ENCODE results near the gene FKRP. TPM values are rescaled to one million over a fixed set of nuclear protein-coding genes. Genes with fewer than 3 reads are reported as not detected.

Gene FKRP
- total and polyA plus RNA-seq, 2 of the 13 experiments (the other 11 are each of a cell fraction or from before 2014, with no cell fraction given) = 7.3 to 9.8 TPM

DNA sequence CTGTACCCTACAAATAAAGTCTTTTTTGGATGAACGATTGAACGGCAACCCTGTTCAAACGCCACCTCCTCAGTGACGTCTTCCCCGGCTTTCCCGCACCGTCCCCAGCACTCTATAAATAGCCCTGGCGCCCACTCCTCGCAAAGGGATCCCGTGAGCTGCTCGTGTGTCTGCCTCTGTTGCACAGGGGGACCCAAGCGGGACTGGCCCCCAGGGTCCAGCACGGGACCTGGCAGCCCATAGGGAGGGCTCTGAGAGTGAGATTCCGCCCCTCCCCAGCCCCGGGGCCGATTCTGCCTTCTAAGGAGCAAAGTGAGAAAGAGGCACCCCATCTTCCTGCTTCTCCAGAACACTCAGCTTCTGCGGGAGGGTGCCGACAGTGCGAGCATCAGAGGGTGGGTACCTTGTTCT lies 8.1 kb upstream of the FKRP start:
- WGBS (ENCODE audit: low lambda C conversion rate) = 93% methylated on average over 19 of the region's 19 CpGs
- peaks cover 23% of the 10 kb centered on the region; the same call in 1 of the 2 replicates for H4K20me1 ChIP-seq (ENCODE audit: insufficient read depth, low read length)
- no peak for FAIRE-seq
- H3K36me3 ChIP-seq (replicated peaks in 1 of 2; ENCODE audit: control insufficient read depth in 1 of 2, insufficient read depth in 2 of 2, low read length in 2 of 2) = peaks cover 39 to 67% of the 10 kb centered on the region in 2 experiments
- no TSS peak for BruUV-seq (replicated peaks)
- POLR2A ChIA-PET = interaction anchor here (1.3 kb wide), 1 partner anchor 9 kb away, joined by 3 read pairs; no protein-coding TSS in a partner anchor
- CTCF ChIA-PET (ENCODE audit: low intra/inter-chr PET ratio, low total read pairs) = no interaction called here
- intact Hi-C loops (cut with micrococcal nuclease; ENCODE audit: unreplicated experiment) (no loop called here), in situ Hi-C loops (cut with HindIII; ENCODE audit: extremely low pct_ligation_motif_present, low pct_unique_long_range_greater_than_20kb) (no loop called here)
- H3K79me2 ChIP-seq (ENCODE audit: insufficient read depth, low read length) = peaks cover 46% of the 10 kb centered on the region
- no peaks in the 10 kb centered on the region for H3K9me3 ChIP-seq (ENCODE audit: low read length)
- no peak overlapping the region for H3K4me2 ChIP-seq (ENCODE audit: low read depth, low read length)
- H3K4me1 ChIP-seq (ENCODE audit: insufficient read depth, low read length) = no peaks in the 10 kb centered on the region
- no peaks in the 10 kb centered on the region for H3K27me3 ChIP-seq (ENCODE audit: control insufficient read depth in 1 of 2, insufficient read depth in 2 of 2, low read length in 2 of 2)
- no peak overlapping the region for H3K4me3 ChIP-seq (replicated peaks in 1 of 3; ENCODE audit: insufficient read depth in 1 of 3, low read depth in 2 of 3, low read length in 3 of 3)
- no peak overlapping the region for H3K27ac ChIP-seq (ENCODE audit: extremely low read length, insufficient read depth, low read length)
- no peak overlapping the region for H3K9ac ChIP-seq (ENCODE audit: insufficient read depth, low read depth, low read length)
- no peak for DNase-seq (ENCODE audit: low spot score)
- H2AFZ ChIP-seq (ENCODE audit: low read length) = no peak overlapping the region
- no peak for ATAC-seq
- TF ChIP-seq IRX3 (CRISPR knock-in tag; IDR thresholded peaks at IDR 0.05; ENCODE audit: borderline replicate concordance, low read depth) (no peak), NAIF1 (CRISPR knock-in tag; IDR thresholded peaks at IDR 0.05; ENCODE audit: borderline replicate concordance) (no peak), ZNF570 (CRISPR knock-in tag; IDR thresholded peaks at IDR 0.05; ENCODE audit: borderline replicate concordance) (no peak), ZKSCAN5 (CRISPR knock-in tag; IDR thresholded peaks at IDR 0.05) (no peak), GABPA (IDR thresholded peaks at IDR 0.05; ENCODE audit: low read depth, low read length) (no peak), GABPA (CRISPR knock-in tag; IDR thresholded peaks at IDR 0.05; ENCODE audit: low read depth) (no peak), ZBTB8A (CRISPR knock-in tag; IDR thresholded peaks at IDR 0.05; ENCODE audit: borderline replicate concordance, low read depth) (no peak), ZNF431 (CRISPR knock-in tag; IDR thresholded peaks at IDR 0.05; ENCODE audit: borderline replicate concordance, low read depth) (no peak), ZSCAN30 (CRISPR knock-in tag; IDR thresholded peaks at IDR 0.05) (no peak), MED1 (CRISPR knock-in tag; IDR thresholded peaks at IDR 0.05) (no peak), RBAK (CRISPR knock-in tag; IDR thresholded peaks at IDR 0.05) (no peak), ZNF253 (CRISPR knock-in tag; IDR thresholded peaks at IDR 0.05; ENCODE audit: borderline replicate concordance) (no peak), CCDC6 (CRISPR knock-in tag; IDR thresholded peaks at IDR 0.05) (no peak), NRL (CRISPR knock-in tag; IDR thresholded peaks at IDR 0.05; ENCODE audit: borderline replicate concordance) (no peak)
- TF ChIP-seq, protein P1, sequence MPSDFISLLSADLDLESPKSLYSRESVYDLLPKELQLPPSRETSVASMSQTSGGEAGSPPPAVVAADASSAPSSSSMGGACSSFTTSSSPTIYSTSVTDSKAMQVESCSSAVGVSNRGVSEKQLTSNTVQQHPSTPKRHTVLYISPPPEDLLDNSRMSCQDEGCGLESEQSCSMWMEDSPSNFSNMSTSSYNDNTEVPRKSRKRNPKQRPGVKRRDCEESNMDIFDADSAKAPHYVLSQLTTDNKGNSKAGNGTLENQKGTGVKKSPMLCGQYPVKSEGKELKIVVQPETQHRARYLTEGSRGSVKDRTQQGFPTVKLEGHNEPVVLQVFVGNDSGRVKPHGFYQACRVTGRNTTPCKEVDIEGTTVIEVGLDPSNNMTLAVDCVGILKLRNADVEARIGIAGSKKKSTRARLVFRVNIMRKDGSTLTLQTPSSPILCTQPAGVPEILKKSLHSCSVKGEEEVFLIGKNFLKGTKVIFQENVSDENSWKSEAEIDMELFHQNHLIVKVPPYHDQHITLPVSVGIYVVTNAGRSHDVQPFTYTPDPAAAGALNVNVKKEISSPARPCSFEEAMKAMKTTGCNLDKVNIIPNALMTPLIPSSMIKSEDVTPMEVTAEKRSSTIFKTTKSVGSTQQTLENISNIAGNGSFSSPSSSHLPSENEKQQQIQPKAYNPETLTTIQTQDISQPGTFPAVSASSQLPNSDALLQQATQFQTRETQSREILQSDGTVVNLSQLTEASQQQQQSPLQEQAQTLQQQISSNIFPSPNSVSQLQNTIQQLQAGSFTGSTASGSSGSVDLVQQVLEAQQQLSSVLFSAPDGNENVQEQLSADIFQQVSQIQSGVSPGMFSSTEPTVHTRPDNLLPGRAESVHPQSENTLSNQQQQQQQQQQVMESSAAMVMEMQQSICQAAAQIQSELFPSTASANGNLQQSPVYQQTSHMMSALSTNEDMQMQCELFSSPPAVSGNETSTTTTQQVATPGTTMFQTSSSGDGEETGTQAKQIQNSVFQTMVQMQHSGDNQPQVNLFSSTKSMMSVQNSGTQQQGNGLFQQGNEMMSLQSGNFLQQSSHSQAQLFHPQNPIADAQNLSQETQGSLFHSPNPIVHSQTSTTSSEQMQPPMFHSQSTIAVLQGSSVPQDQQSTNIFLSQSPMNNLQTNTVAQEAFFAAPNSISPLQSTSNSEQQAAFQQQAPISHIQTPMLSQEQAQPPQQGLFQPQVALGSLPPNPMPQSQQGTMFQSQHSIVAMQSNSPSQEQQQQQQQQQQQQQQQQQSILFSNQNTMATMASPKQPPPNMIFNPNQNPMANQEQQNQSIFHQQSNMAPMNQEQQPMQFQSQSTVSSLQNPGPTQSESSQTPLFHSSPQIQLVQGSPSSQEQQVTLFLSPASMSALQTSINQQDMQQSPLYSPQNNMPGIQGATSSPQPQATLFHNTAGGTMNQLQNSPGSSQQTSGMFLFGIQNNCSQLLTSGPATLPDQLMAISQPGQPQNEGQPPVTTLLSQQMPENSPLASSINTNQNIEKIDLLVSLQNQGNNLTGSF (CRISPR knock-in tag; IDR thresholded peaks at IDR 0.05) = no peak
